ENCODE measurements around the gene PGGHG.

- no peak for TF ChIP-seq TAF1 (IDR thresholded peaks at IDR 0.05; ENCODE audit: low read depth)
- no peak for TF ChIP-seq EZH2 (IDR thresholded peaks at IDR 0.05; ENCODE audit: borderline replicate concordance, insufficient read depth, low read length, poor library complexity, severe bottlenecking)
Observed at GRCh38 chr11:282171-282570, 6.8 kb upstream of the PGGHG start.

Data from neural cell (in vitro differentiated cells).